ENCODE measurements around the gene PAM.
"Not testable (repeated sequence)": the region's sequence is repeated elsewhere in the genome, so short reads cannot be mapped to it uniquely, and the experiment has no call there.

DNA sequence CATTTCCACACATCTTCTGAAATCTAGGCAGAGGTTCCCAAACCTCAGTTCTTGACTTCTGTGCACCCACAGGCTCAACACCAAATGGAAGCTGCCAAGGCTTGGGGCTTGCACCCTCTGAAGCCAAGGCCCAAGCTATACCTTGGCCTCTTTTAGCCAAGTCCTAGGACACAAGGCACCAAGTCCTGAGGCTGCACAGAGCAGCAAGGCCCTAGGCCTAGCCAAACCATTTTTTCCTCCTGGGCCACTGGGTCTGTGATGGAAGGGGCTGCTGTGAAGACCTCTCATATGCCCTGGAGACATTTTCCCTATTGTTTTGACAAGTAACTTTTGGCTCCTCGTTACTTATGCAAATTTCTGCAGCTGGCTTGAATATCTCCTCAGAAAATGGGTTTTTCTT lies 244.5 kb downstream of the PAM start:
- TF ChIP-seq, protein P1, sequence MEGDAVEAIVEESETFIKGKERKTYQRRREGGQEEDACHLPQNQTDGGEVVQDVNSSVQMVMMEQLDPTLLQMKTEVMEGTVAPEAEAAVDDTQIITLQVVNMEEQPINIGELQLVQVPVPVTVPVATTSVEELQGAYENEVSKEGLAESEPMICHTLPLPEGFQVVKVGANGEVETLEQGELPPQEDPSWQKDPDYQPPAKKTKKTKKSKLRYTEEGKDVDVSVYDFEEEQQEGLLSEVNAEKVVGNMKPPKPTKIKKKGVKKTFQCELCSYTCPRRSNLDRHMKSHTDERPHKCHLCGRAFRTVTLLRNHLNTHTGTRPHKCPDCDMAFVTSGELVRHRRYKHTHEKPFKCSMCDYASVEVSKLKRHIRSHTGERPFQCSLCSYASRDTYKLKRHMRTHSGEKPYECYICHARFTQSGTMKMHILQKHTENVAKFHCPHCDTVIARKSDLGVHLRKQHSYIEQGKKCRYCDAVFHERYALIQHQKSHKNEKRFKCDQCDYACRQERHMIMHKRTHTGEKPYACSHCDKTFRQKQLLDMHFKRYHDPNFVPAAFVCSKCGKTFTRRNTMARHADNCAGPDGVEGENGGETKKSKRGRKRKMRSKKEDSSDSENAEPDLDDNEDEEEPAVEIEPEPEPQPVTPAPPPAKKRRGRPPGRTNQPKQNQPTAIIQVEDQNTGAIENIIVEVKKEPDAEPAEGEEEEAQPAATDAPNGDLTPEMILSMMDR (IDR thresholded peaks at IDR 0.05), result not testable (repeated sequence)
- not testable (repeated sequence) for TF ChIP-seq EP300 (IDR thresholded peaks at IDR 0.05)
